Body of pancreas (tissue), 4 donors: Measurements from ENCODE around the gene FLOT1.
A peak's percentile ranks its signal among the peaks of the same experiment; 100 is the strongest.

ENCODE experiments used
- POLR2A ChIP-seq, 3 donors: fragments of 450-650 bp; IDR thresholded peaks; one replicate each; pipeline ENCODE4 v1.6.1; 2016; ENCODE audit warnings: antibody characterized with exemption in 3 of 3, mild to moderate bottlenecking in 2 of 3
- TF ChIP-seq, protein P1 (sequence below), 7 experiments: fragments of 450-650 bp in 4 of 7; fragments of 200-600 bp in 3 of 7; sonication (generic) in 3 of 7; IDR thresholded peaks; one replicate each; pipeline ENCODE4 v1.5.1; 2016 to 2019; ENCODE audit warnings: antibody characterized with exemption in 7 of 7

- TF ChIP-seq, protein P1, sequence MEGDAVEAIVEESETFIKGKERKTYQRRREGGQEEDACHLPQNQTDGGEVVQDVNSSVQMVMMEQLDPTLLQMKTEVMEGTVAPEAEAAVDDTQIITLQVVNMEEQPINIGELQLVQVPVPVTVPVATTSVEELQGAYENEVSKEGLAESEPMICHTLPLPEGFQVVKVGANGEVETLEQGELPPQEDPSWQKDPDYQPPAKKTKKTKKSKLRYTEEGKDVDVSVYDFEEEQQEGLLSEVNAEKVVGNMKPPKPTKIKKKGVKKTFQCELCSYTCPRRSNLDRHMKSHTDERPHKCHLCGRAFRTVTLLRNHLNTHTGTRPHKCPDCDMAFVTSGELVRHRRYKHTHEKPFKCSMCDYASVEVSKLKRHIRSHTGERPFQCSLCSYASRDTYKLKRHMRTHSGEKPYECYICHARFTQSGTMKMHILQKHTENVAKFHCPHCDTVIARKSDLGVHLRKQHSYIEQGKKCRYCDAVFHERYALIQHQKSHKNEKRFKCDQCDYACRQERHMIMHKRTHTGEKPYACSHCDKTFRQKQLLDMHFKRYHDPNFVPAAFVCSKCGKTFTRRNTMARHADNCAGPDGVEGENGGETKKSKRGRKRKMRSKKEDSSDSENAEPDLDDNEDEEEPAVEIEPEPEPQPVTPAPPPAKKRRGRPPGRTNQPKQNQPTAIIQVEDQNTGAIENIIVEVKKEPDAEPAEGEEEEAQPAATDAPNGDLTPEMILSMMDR (IDR thresholded peaks at IDR 0.05) = peak in 6 of 7 experiments; percentile 22 to 74 (median 62)
- TF ChIP-seq POLR2A (IDR thresholded peaks at IDR 0.05) = peak; percentile 70 to 95 (median 93)
Observed at GRCh38 chr6:30717129-30717844, 25.2 kb downstream of the FLOT1 start, which contains the start of gene MDC1.
